ENCODE results near the gene ATP11C.

ATP11C gene

GRCh38 chrX:139907078-139907477 is 25.8 kb downstream of the ATP11C start:
- Histone ChIP-seq H3K4me3 (replicated peaks; ENCODE audit: insufficient read depth, low read length) (no peak overlapping the region), H3K27ac (replicated peaks) (no peak overlapping the region), H3K27me3 (ENCODE audit: insufficient read depth, poor library complexity, severe bottlenecking) (no peaks in the 10 kb centered on the region)
- TF ChIP-seq POLR2AphosphoS5 (IDR thresholded peaks at IDR 0.05; ENCODE audit: low read depth) (no peak), SPI1 (IDR thresholded peaks at IDR 0.05; ENCODE audit: borderline replicate concordance, low read depth) (no peak), CTCF (IDR thresholded peaks at IDR 0.05; ENCODE audit: insufficient read depth, low read length) (no peak), GABPA (IDR thresholded peaks at IDR 0.05; ENCODE audit: low read depth) (no peak)
- TF ChIP-seq, protein P1, sequence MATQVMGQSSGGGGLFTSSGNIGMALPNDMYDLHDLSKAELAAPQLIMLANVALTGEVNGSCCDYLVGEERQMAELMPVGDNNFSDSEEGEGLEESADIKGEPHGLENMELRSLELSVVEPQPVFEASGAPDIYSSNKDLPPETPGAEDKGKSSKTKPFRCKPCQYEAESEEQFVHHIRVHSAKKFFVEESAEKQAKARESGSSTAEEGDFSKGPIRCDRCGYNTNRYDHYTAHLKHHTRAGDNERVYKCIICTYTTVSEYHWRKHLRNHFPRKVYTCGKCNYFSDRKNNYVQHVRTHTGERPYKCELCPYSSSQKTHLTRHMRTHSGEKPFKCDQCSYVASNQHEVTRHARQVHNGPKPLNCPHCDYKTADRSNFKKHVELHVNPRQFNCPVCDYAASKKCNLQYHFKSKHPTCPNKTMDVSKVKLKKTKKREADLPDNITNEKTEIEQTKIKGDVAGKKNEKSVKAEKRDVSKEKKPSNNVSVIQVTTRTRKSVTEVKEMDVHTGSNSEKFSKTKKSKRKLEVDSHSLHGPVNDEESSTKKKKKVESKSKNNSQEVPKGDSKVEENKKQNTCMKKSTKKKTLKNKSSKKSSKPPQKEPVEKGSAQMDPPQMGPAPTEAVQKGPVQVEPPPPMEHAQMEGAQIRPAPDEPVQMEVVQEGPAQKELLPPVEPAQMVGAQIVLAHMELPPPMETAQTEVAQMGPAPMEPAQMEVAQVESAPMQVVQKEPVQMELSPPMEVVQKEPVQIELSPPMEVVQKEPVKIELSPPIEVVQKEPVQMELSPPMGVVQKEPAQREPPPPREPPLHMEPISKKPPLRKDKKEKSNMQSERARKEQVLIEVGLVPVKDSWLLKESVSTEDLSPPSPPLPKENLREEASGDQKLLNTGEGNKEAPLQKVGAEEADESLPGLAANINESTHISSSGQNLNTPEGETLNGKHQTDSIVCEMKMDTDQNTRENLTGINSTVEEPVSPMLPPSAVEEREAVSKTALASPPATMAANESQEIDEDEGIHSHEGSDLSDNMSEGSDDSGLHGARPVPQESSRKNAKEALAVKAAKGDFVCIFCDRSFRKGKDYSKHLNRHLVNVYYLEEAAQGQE (IDR thresholded peaks at IDR 0.05; ENCODE audit: insufficient replicate concordance, low read depth): no peak
- no peak for DNase-seq (ENCODE audit: low read depth in 1 of 2, low spot score in 1 of 2)

DNA sequence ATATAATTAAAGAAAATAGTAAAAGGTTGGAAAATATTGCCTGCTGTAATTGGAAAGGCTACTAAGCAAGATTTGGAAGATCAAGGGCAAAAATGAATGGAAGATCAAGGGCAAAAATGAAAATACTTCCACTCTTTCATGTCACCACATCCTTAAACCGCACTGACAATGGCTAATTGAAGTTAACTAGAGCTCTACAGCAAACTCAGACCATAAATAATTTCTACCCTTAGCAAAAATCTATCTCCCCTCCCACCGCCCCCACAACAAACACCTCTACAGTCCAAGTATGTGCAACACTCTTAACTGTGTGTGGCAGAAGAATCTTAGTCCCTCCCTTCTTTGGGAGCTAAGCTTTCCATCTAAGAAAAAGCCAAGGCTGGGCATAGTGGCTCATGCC is 27.1 kb downstream of the ATP11C start:
- no peak for DNase-seq (ENCODE audit: low read depth in 1 of 2, low spot score in 1 of 2)
- Histone ChIP-seq H3K27ac (replicated peaks) (no peak overlapping the region), H3K4me3 (replicated peaks; ENCODE audit: insufficient read depth, low read length) (no peak overlapping the region), H3K27me3 (ENCODE audit: insufficient read depth, poor library complexity, severe bottlenecking) (no peaks in the 10 kb centered on the region)
- TF ChIP-seq SPI1 (IDR thresholded peaks at IDR 0.05; ENCODE audit: borderline replicate concordance, low read depth) (no peak), POLR2AphosphoS5 (IDR thresholded peaks at IDR 0.05; ENCODE audit: low read depth) (no peak), CTCF (IDR thresholded peaks at IDR 0.05; ENCODE audit: insufficient read depth, low read length) (no peak), GABPA (IDR thresholded peaks at IDR 0.05; ENCODE audit: low read depth) (no peak)
- TF ChIP-seq, protein P1 (IDR thresholded peaks at IDR 0.05; ENCODE audit: insufficient replicate concordance, low read depth): no peak

DNA sequence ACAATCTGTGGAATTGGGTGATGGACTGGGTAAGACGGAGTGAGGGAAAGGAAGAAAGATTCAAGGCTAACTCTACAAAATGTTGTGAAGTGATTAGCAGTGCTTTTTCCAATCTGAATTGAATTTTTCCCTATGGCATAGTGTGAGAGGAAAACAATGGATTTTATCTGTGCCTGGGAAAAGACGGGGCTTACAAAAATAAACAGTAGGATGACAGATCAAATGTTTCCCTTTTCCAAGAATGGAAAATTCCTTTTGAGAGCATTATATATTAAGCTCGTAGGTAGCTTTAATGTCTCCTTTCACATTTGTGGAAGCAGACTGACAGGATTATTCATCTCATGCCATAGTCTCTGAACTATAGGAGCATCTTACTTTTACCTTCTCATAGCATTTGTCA is 27.8 kb downstream of the ATP11C start:
- TF ChIP-seq, protein P1 (IDR thresholded peaks at IDR 0.05; ENCODE audit: insufficient replicate concordance, low read depth): no peak
- TF ChIP-seq SPI1 (IDR thresholded peaks at IDR 0.05; ENCODE audit: borderline replicate concordance, low read depth) (no peak), GABPA (IDR thresholded peaks at IDR 0.05; ENCODE audit: low read depth) (no peak), POLR2AphosphoS5 (IDR thresholded peaks at IDR 0.05; ENCODE audit: low read depth) (no peak), CTCF (IDR thresholded peaks at IDR 0.05; ENCODE audit: insufficient read depth, low read length) (no peak)
- H3K27ac ChIP-seq (replicated peaks): no peak overlapping the region
- no peak overlapping the region for H3K4me3 ChIP-seq (replicated peaks; ENCODE audit: insufficient read depth, low read length)
- DNase-seq (ENCODE audit: low read depth in 1 of 2, low spot score in 1 of 2): no peak
- no peaks in the 10 kb centered on the region for H3K27me3 ChIP-seq (ENCODE audit: insufficient read depth, poor library complexity, severe bottlenecking)

Data from HL-60 (cell line).